ENCODE measurements around the gene NAP1L1. TPM values are rescaled to one million over a fixed set of nuclear protein-coding genes. Genes with fewer than 3 reads are reported as not detected.

NAP1L1 gene
- total RNA-seq, 1 experiment from 2014 or later: 902 TPM

DNA sequence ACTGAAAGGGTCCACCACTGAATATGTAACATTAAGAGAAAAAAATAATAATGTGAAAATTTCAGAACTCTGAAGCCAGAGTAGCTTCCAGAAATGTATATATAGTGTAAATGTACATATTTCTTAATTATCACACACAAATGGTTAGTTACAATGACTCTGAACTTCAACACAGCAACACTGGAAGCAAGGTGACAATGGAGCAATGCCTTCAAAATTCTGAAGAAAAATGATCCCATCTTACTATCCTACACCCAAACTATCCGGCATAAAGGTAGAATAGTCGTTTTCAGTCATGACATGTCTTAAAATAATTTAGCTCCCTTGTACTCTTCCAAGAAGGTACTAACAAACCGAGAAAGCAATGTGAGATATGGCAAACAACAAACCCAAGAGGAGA, 11.9 kb downstream of the NAP1L1 start:
- Histone ChIP-seq H3K27ac (no peak overlapping the region), H3K36me3 (peaks cover 86% of the 10 kb centered on the region), H3K9me3 (replicated peaks) (no peaks in the 10 kb centered on the region), H3K4me3 (no peak overlapping the region), H3K4me1 (no peaks in the 10 kb centered on the region), H3K27me3 (no peaks in the 10 kb centered on the region)
- no peak for DNase-seq

DNA sequence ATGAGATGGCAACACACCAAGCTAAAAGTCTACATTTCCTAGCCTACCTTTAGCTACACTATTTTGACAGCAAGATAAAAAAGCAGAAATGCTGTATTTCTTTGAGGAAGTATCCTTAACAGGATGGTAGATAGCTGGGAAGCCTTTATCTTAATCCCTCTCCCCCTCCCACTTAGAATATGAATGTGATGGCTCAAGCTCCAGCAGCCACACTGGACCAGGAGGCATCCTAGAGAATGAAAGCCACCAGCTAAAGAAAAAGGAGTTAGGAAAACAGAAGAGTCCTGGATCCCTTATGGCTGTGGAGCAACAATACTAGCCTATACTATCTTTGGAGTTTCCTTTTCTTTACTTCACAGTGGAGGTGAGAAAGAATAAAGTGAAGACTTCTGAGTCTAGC, 15.1 kb downstream of the NAP1L1 start:
- H3K27me3 ChIP-seq: no peaks in the 10 kb centered on the region
- H3K9me3 ChIP-seq (replicated peaks): no peaks in the 10 kb centered on the region
- no peaks in the 10 kb centered on the region for H3K4me1 ChIP-seq
- no peak for DNase-seq
- H3K27ac ChIP-seq: no peak overlapping the region
- no peak overlapping the region for H3K4me3 ChIP-seq
- peaks cover 95% of the 10 kb centered on the region for H3K36me3 ChIP-seq

DNA sequence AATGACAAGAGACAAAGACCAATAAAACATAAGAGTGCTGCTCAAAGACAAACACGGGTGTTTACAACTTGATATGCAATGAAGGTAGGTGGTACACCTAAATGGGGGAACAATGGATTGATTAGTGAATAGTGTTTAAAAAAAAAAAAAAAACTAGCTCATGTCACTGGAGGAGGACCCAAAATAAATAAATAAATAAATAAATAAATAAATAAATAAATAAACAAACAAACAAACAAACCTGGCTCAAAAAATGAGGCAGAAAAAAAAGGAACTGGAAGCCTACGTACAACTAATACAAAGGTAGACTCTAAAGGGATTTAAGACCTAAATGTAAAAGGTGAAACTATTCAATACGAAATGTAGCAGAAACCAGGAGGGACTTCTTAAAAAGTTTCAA, 18.6 kb downstream of the NAP1L1 start:
- no peaks in the 10 kb centered on the region for H3K4me1 ChIP-seq
- H3K27ac ChIP-seq: no peak overlapping the region
- H3K4me3 ChIP-seq: no peak overlapping the region
- DNase-seq: no peak
- no peaks in the 10 kb centered on the region for H3K27me3 ChIP-seq
- peaks cover 95% of the 10 kb centered on the region for H3K36me3 ChIP-seq
- H3K9me3 ChIP-seq (replicated peaks): no peaks in the 10 kb centered on the region

DNA sequence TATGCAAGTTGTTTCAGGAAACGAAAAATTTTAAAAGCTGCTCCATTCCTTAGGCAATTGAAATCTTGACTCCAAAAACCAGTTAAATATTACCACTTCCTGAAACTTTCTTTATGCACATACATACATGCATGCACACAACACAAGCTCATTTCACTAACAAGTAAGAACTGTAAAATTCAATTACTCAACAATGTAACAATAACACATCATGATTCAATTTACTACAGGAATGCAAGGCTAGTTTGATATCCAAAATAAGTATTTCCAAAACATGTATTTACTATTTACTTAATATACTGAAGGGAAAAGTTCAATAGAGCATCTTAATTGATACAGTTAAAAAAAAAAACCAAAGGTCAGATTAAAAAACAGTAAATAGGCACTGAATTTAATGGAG, 19.6 kb downstream of the NAP1L1 start:
- Histone ChIP-seq H3K27me3 (no peaks in the 10 kb centered on the region), H3K4me1 (no peaks in the 10 kb centered on the region), H3K9me3 (replicated peaks) (no peaks in the 10 kb centered on the region), H3K36me3 (peaks cover 95% of the 10 kb centered on the region), H3K27ac (no peak overlapping the region), H3K4me3 (no peak overlapping the region)
- no peak for DNase-seq

DNA sequence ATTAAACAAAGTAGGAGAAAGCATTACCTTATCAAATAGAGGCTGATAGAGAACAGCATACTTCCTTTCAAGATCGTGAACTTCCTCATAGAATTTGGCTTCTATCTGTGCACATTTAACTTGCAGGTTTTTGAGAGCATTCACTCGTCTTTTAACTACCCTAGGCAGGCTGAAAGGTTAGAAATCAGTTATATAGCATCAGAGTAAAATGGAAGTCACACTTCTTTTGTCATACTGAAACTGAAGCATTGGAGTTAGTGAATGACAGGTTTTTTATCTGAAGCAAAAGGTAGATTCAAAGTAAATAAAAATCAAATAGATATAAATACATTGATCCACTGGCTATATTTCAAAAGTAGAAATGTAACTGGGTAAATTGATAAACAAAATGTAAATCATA, 24.4 kb downstream of the NAP1L1 start:
- H3K27me3 ChIP-seq: no peaks in the 10 kb centered on the region
- no peak overlapping the region for H3K4me3 ChIP-seq
- DNase-seq: no peak
- H3K4me1 ChIP-seq: no peaks in the 10 kb centered on the region
- peaks cover 91% of the 10 kb centered on the region for H3K36me3 ChIP-seq
- no peak overlapping the region for H3K27ac ChIP-seq
- no peaks in the 10 kb centered on the region for H3K9me3 ChIP-seq (replicated peaks)

DNA sequence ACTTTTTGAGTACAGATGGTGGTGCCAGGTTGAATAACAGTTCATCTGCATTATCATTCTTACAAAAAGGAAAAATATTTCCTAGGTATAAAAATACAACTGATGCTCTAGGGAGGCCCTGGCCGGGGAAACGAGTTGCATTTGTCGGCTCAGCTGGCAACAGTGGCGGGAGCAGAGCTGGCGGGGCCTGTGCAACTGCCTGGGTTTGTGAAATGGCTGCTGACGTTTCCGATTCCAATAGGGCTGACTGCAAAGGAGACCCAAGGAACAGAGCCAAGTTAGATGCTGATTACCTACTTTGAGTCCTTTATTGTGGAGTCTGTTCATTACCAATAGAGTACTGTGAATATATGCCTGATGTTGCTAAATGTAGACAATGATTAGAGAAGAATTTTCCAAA, 27.2 kb downstream of the NAP1L1 start:
- Histone ChIP-seq H3K9me3 (replicated peaks) (no peaks in the 10 kb centered on the region), H3K4me3 (no peak overlapping the region), H3K36me3 (peaks cover 93% of the 10 kb centered on the region), H3K4me1 (no peaks in the 10 kb centered on the region; the same call in 1 of the 2 replicates), H3K27me3 (no peaks in the 10 kb centered on the region), H3K27ac (no peak overlapping the region)
- DNase-seq: no peak

DNA sequence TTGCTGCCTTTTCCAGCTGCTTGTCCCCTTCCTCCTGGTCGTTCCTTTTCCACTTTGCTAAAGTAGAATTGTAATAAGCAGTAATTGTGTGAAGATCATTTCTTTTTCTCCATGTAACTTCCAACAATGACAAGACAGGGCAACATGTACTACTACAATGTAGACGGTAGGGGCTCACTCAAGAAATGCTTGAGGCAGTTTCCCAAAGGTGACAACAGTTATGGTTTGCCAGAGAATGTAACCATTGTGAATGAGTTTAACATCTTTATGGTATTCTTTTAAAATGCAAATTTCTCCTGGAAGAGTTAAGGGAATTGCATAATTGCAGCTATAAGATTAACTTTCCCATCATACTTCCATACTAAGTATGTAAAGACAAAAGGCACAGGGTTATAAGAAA, 29.1 kb downstream of the NAP1L1 start:
- no peak for DNase-seq
- Histone ChIP-seq H3K36me3 (peaks cover 89% of the 10 kb centered on the region), H3K27ac (no peak overlapping the region), H3K4me3 (no peak overlapping the region), H3K9me3 (replicated peaks) (no peaks in the 10 kb centered on the region), H3K27me3 (no peaks in the 10 kb centered on the region), H3K4me1 (no peaks in the 10 kb centered on the region; the same call in 1 of the 2 replicates)

DNA sequence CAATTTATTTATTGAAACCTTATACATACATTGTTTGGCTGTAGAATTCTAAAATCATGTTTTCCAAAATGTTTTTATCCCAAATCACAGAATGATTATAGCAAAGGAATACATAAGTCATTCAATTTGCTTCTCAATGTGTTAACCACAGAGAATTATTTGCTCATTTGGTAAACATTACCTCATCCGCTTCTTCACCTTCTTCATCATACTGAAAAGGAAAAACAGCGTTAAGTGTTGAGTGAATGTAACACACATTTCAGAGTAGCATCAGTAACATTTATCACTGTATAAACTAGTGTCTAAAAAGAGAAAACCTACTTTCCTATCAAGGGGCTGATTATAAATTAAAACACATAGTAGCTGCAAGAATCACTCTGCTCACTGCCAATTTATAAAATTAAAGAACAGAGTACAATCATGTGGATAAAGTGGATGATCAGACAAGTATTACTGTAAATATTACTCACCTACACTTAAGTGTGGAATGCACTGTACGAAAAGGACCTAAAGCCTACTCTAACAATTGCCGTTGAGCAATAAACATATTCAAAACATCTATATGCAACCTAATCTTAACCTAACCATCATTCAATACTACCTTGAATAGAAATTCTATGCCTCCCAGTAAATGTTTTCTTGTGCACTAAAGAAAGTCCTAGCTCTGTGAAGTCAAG, 34.8 kb downstream of the NAP1L1 start:
- Histone ChIP-seq H3K9me3 (replicated peaks) (no peaks in the 10 kb centered on the region), H3K36me3 (peaks cover 85% of the 10 kb centered on the region), H3K4me3 (no peak overlapping the region), H3K27ac (no peak overlapping the region), H3K4me1 (no peaks in the 10 kb centered on the region; the same call in 1 of the 2 replicates), H3K27me3 (no peaks in the 10 kb centered on the region)
- no peak for DNase-seq

DNA sequence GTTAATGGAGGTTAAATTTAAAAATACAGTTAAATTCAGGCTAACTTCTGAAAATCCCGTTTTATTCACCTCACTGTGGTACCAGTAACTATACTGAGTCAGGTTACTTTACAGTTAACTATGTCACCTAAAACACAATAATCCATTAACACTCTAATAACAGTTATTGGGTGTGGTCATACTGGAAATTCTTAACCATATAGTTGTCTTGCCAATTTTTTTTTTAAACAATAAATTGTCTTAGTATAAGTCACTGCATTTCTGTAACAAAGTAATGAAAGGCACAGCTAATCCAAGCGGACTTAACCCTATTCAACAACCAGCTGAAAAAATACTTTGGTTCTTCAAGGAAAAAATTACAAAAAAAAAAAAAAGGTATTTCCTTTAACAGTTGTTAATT, 36.7 kb downstream of the NAP1L1 start:
- H3K4me3 ChIP-seq: no peak overlapping the region
- DNase-seq: no peak
- peaks cover 71% of the 10 kb centered on the region for H3K36me3 ChIP-seq
- H3K27me3 ChIP-seq: no peaks in the 10 kb centered on the region
- no peaks in the 10 kb centered on the region; the same call in 1 of the 2 replicates for H3K4me1 ChIP-seq
- no peak overlapping the region for H3K27ac ChIP-seq
- no peaks in the 10 kb centered on the region for H3K9me3 ChIP-seq (replicated peaks)

DNA sequence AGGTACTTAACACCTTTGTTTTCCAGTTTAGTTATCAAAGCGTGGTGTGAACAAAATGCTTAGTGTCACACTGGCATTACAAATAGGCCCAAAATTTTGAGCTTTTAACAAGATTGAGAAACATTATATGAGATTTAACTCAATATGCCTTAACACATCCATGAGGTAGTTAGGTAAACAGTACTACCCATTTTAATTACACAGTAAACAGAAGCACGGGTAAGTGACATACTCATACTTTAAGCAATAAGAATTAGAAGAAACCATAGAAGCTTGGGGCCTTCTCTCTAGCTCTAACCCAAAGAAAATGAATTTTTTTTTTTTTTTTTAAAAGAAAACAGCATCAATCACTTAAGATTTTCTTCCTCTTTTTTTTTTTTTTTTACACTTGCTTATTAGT, 37.4 kb downstream of the NAP1L1 start:
- Histone ChIP-seq H3K27me3 (no peaks in the 10 kb centered on the region), H3K36me3 (peaks cover 67% of the 10 kb centered on the region), H3K4me1 (no peaks in the 10 kb centered on the region), H3K27ac (no peak overlapping the region), H3K4me3 (no peak overlapping the region), H3K9me3 (replicated peaks) (no peaks in the 10 kb centered on the region)
- DNase-seq: no peak

DNA sequence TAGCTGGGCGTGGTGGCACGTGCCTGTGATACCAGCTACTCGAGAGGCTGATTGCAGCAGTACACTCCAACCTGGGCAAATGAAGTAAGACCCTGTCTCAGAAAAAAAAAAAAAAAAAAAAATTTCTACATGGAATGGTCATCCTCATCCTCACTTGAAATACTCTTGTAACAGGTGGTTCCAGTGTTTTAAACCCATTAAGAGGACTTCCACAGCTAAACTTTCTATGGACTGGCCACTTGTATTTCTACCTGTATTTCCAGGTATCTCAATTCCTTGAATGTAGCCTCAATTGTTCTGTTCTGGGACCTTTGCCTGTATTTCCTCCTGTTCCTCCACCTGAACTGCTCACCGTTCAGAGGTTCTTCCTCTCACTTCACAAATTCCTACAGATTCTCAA, 41.1 kb downstream of the NAP1L1 start:
- Histone ChIP-seq H3K27me3 (no peaks in the 10 kb centered on the region), H3K4me3 (no peak overlapping the region), H3K9me3 (replicated peaks) (no peaks in the 10 kb centered on the region), H3K27ac (no peak overlapping the region), H3K36me3 (peaks cover 34% of the 10 kb centered on the region), H3K4me1 (no peaks in the 10 kb centered on the region)
- DNase-seq: no peak

DNA sequence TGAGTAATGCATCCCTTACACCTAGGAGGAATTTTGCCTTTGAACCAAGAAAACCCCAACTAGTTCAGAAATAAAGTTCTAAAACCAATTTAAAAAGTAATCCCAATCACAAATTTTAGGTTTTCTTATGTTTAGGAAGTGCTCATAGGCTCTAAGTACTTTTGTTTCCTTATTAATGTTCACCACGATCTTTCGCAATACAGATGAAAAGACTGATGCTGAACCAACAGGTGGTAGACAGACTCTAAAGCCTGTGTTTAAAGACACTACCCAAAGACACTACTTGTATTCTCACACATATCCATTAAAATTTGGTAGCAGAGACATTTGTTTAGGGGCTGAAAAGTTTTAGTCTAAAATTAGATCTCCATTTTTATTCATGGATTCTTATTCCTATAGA, 42.3 kb downstream of the NAP1L1 start:
- Histone ChIP-seq H3K27ac (no peak overlapping the region), H3K4me1 (peaks cover 5% of the 10 kb centered on the region), H3K36me3 (peaks cover 27% of the 10 kb centered on the region), H3K27me3 (no peaks in the 10 kb centered on the region), H3K4me3 (no peak overlapping the region), H3K9me3 (replicated peaks) (no peaks in the 10 kb centered on the region)
- DNase-seq: no peak

DNA sequence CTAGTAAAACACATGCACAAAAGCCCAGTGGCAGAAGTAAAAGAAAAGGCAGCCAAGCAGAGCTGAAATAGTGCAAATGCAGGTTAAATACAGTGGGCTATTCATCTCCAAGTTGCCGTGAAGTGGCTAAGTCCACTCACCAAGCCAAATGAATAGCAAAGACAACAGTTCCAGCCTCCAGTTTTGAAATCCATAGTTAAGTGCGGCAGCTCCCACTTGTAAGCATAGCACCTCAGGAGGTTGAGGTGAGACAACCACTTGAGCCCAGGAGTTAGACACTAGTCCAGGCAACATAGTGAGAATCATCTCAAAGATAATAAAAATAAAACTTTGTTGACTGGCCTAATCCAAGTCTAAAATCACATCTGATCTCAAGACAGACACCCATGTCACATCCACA, 43.1 kb downstream of the NAP1L1 start:
- no peak for DNase-seq

DNA sequence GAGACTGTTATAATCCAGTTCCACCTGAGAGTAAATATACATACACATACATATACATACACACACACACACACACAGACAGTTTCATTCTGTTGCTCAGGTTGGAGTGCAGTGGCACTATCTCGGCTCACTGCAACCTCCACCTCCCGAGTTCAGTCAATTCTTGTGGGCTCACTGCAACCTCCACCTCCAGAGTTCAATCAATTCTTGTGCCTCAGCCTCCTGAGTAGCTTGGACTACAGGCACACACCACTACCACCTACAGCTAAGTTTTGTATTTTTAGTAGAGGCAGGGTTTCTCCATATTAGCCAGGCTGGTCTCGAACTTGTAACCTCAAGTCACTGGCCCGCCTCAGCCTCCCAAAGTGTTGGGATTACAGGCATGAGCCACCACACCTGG, 44.0 kb downstream of the NAP1L1 start:
- H3K9me3 ChIP-seq (replicated peaks): no peaks in the 10 kb centered on the region
- H3K27me3 ChIP-seq: no peaks in the 10 kb centered on the region
- no peak for DNase-seq
- H3K4me3 ChIP-seq: no peak overlapping the region
- H3K36me3 ChIP-seq: peaks cover 15% of the 10 kb centered on the region; the same call in 1 of the 2 replicates
- no peak overlapping the region for H3K27ac ChIP-seq
- peaks cover 5% of the 10 kb centered on the region for H3K4me1 ChIP-seq

More for the DNA sequence above, 43.1 kb downstream of the NAP1L1 start:
- Histone ChIP-seq H3K36me3 (peaks cover 20% of the 10 kb centered on the region; the same call in 1 of the 2 replicates), H3K4me3 (no peak overlapping the region), H3K27me3 (no peaks in the 10 kb centered on the region), H3K4me1 (peaks cover 5% of the 10 kb centered on the region), H3K27ac (no peak overlapping the region), H3K9me3 (replicated peaks) (no peaks in the 10 kb centered on the region)

DNA sequence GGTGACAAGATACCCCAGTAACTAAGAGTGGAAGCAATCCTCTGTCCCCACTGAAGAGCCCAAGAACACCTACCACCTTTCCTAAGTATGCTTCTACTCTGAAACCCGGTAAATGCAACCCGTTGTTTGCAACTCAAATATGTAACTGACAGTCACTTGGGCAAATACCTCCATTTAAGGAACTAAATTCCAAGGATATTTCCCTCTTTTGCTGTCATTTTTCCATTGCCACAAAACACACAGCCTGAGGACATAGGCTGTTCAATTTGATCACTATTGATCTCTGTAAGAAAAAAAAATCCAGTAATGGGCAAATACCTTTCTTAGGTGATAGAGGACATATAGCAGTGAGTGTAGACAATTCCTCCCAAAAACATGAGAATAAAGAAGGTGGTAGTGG, 46.3 kb downstream of the NAP1L1 start:
- Histone ChIP-seq H3K36me3 (peaks cover 3% of the 10 kb centered on the region; the same call in 1 of the 2 replicates), H3K27ac (no peak overlapping the region), H3K9me3 (replicated peaks) (no peaks in the 10 kb centered on the region), H3K4me3 (no peak overlapping the region), H3K27me3 (no peaks in the 10 kb centered on the region), H3K4me1 (peaks cover 10% of the 10 kb centered on the region)
- DNase-seq: no peak

Measured in SJCRH30 (cell line).